Measurements from ENCODE around the gene INTS15.
"Not testable (repeated sequence)": the region's sequence is repeated elsewhere in the genome, so short reads cannot be mapped to it uniquely, and the experiment has no call there.

INTS15 gene

GRCh38 chr7:6577369-6578113 is 12.3 kb upstream of the INTS15 start, which contains the start of gene ZDHHC4:
Gene ZDHHC4, plus strand, starts transcription at chr7:6577454. Its CDS starts 3,108 bp downstream, at chr7:6580562.
- DNase-seq = peak; percentile 87

- no peak for DNase-seq
Observed at GRCh38 chr7:6578114-6579084, 11.4 kb upstream of the INTS15 start.

DNA sequence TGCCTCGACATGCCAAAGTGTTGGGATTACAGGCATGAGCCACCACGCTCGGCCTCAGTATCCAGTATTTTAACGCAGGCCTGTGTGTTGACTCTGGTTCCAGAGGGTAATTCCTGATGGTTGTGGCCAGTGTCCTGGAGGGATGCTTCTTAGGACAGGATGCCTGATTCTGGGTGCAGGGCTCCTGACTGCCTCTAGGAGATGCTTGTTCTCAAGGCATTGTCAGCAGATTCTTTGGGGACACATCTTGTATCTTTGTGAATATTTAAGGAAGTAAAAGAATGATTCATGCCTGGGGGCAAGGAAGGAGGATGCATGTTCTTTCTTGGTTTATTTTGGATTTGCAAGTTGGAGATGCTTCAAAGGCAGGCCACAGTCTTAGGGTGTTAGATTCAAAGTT is 10.4 kb upstream of the INTS15 start:
- DNase-seq = no peak

DNA sequence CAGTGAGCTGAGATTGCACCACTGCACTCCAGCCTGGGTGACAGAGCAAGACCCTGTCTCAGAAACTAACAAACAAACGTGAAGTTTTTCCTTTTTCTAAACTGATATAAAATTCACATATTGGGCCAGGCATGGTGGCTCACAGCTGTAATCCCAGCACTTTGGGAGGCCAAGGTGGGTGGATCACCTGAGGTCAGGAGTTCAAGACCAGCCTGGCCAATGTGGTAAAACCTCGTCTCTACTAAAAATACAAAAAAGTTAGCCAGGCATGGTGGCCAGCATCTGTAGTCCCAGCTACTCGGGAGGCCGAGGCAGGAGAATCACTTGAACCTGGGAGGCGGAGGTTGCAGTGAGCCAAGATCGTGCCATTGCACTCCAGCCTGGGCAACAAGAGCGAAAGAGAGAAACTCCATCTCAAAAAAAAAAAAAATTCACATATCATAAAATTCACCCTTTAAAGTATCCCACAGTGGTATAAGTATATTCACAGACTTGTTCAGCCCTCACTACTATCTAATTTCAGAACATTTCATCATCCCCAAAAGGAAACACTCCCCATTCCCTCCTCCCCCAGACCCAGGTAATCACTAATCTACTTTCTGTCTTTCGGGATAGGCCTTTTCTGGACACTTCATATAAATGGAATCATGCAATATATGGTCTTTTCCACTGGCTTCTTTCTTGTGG is 3.9 kb upstream of the INTS15 start:
- not testable (repeated sequence) for DNase-seq

DNA sequence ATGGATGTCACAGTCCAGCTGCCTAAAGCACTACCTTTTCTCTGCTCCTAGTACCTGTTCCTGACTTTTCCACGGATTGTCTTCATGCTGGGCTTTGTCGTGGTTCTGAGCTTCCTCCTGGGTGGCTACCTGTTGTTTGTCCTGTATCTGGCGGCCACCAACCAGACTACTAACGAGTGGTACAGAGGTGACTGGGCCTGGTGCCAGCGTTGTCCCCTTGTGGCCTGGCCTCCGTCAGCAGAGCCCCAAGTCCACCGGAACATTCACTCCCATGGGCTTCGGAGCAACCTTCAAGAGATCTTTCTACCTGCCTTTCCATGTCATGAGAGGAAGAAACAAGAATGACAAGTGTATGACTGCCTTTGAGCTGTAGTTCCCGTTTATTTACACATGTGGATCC is 1.3 kb upstream of the INTS15 start:
- DNase-seq = no peak

- no peak for DNase-seq
Observed at GRCh38 chr7:6589151-6589828, 531 bp upstream of the INTS15 start.

DNA sequence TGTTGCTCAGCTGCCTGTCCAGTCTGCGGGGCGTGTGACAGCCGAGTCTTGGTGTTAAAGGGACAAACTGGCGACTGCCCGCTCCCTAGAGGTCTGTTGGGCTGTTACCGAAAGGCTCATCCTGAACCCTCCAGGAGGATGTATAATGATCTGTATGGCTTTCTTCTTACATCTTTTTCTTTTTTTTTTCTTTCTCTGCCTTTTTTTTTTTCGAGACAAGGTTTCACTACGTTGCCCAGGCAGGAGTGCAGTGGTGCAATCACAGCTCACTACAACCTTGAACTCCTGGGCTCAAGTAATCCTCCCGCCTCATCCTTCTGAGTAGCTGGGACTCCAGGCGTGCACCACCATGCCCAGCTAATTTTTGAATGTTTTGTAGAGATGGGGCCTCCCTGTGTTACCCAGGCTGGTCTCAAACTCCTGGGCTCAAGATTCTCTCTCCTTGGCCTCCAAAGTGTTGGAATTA is 857 bp downstream of the INTS15 start:
- DNase-seq = no peak

DNA sequence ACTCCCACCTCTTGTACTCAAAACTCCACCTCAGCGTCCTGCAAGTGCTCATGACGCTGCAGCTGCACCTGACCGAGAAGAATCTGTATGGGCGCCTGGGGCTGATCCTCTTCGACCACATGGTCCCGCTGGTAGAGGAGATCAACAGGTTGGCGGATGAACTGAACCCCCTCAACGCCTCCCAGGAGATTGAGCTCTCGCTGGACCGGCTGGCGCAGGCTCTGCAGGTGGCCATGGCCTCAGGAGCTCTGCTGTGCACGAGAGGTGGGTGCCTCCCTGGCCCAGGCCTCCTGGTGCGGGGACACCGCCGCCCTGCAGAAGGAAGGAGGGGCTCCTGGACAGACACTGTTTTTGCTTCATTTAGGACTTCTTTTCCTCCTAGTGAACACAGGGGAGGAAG is 10.3 kb downstream of the INTS15 start:
- DNase-seq = no peak

- no peak for DNase-seq
Observed at GRCh38 chr7:6604458-6604857, 14.6 kb downstream of the INTS15 start.

GRCh38 chr7:6606866-6607583 is 17.2 kb downstream of the INTS15 start:
- DNase-seq = no peak

- DNase-seq = no peak
Observed at GRCh38 chr7:6607651-6608051, 17.8 kb downstream of the INTS15 start.

- DNase-seq = no peak
Observed at GRCh38 chr7:6608081-6608480, 18.3 kb downstream of the INTS15 start.

GRCh38 chr7:6608794-6609193 is 19.0 kb downstream of the INTS15 start:
- no peak for DNase-seq

- no peak for DNase-seq
Observed at GRCh38 chr7:6612819-6613218, 23.0 kb downstream of the INTS15 start.

DNA sequence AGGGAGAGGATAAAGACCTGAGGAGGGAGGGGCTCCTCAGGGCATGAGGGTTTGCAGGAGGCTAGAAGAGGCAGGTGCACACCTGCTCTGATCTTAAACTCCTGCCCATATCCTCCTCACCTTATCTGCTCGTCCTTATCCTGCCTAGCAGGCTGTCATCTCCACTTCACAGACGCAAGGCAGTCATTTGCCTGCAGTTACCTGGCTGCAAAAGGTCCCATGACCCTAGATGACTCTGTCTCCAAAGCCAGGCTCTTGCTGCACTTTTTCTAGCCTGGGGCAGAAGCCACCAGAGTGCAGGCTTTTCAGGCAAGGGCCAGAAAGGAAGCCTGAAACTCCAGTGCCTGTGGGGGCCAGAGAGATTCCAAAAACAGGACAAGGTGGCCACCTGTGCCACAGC is 23.9 kb downstream of the INTS15 start:
- no peak for DNase-seq

DNA sequence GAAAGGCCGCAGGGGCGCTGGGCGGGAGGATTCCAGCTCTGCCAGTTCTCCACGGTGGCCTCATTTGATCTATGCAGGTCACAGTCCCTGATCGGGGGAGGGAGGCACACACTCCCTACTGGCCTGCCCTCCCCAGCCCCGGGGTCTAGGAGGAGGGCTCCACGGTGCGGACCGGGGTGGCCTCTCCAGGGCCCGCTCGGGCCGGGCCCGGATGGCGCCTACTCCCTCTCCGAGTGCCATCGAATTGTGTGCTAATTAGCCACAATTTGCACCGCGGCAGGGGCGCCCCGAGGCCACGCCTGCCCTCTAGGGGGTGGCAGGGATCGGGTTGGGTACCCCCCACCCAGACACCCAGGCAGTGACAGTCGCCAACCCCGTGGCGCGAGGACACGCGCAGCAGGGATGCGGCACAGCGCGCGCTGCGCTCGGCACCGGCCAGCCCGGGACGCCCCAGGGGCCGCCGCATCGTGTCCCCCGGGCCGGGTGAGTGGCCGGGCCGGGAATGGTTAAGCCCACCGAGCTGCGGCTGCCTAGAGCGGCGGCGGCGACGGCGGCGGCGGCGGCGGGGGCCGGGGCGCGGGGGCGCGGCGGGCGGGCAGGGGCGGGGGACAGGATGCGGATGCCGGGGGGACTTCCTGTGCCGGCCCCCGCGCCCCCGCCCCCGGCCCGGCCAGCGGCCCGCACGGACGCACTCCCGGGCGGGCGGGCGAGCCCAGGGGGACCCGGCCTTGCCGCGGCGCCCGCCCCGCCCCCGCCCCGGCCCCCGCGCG is 25.3 kb downstream of the INTS15 start, which contains the start of gene ZNF853:
Gene ZNF853, plus strand, starts transcription at position 658 of the 770 bp plus-strand sequence. CDS start 565 bp downstream, outside the sequence.
- peak; percentile 16 for DNase-seq

GRCh38 chr7:6615723-6616555 is 26.1 kb downstream of the INTS15 start:
- peak; percentile 2 for DNase-seq

DNA sequence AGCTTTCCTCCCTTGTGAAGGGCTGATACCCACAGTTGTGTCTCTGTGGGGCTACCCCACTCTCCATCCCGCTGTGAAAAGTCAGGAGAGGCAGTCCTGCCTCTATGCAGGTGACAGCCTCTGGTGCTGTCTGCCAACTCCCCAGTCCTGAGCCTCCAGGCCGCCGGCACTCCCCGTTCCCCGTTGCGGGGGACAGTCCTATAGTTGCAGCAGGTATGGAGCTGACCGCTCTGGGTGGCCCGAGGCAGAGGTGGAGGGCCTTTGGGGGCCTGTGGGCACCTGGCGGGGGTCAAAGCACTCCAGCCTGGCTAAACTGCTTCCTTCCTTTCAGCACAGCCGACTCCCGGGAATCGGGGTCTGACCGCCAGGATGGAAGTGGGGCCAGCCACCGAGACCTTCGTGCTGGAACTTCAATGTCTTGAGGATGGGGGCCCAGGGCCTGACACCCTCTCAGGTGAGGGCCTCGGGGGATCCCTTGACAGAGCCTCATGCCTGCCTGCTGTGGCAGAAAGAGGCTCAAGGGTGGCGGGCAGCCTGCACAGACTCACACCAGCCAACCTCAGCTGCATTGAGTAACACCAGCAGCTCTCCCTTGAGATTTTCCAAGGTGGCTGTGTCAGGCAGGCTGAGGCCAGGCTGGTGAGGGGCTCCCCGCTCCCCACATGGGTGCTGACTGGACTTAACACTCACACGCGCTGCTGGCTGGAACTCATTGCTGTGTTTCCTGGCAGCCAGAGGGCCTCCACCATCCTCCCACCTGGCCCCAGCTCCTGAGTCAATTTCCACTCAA is 27.2 kb downstream of the INTS15 start:
- DNase-seq = no peak

GRCh38 chr7:6618621-6619020 is 28.8 kb downstream of the INTS15 start:
- no peak for DNase-seq

All from midbrain (tissue), 1 donor.